Ovary (tissue), 3 donors: ENCODE results near the gene WDR53.

Experiments used
- EP300 ChIP-seq: sonication (generic); formaldehyde crosslinking; IDR thresholded peaks from one replicate; pipeline ENCODE4 v1.6.1; 2017; ENCODE audit warnings: antibody characterized with exemption
- POLR2A ChIP-seq: fragments of 450-650 bp; IDR thresholded peaks from one replicate; pipeline ENCODE4 v1.6.1; 2017; ENCODE audit warnings: antibody characterized with exemption, mild to moderate bottlenecking, moderate library complexity
- TF ChIP-seq, protein P1 (sequence below), 3 donors: fragments of 450-650 bp in 2 of 3; fragments of 200-600 bp in 1 of 3; IDR thresholded peaks; one replicate each; pipeline versions ENCODE4 v1.5.1 to v1.8.0; 2016 to 2022; ENCODE audit warnings: antibody characterized with exemption in 3 of 3, mild to moderate bottlenecking in 1 of 3
- donor health status: DM: no; HTN: no; CAD: no.

DNA sequence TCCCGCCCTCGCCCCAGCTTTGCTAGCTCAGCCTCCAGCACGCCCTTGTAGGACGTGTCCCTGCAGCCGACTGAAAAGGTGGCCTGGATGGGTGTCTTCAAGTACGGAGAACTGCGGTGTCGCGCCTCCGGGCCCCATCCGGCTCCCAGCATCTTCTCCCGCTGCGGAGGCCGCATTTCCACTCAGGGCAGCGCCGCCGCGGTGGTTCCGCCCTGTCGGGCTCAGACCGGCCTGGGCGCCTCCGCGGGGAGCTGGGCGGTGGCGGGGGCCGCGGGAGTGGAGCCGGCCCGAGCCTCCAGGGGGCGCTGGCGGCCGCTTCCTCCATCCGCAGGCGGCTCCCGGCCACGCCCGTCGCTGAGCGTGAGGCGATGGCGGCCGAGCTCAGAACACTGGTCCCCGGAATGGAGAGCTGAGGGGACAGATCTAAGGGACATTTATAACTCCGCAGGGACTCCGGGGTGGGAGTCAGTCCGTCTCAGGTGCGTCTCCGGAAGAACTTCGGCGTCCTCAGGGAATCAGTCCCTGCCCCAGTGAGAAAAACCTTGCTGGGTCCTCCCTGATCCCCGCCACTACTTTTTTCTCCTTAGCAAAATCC is 39.6 kb downstream of the WDR53 start:
- TF ChIP-seq, protein P1, sequence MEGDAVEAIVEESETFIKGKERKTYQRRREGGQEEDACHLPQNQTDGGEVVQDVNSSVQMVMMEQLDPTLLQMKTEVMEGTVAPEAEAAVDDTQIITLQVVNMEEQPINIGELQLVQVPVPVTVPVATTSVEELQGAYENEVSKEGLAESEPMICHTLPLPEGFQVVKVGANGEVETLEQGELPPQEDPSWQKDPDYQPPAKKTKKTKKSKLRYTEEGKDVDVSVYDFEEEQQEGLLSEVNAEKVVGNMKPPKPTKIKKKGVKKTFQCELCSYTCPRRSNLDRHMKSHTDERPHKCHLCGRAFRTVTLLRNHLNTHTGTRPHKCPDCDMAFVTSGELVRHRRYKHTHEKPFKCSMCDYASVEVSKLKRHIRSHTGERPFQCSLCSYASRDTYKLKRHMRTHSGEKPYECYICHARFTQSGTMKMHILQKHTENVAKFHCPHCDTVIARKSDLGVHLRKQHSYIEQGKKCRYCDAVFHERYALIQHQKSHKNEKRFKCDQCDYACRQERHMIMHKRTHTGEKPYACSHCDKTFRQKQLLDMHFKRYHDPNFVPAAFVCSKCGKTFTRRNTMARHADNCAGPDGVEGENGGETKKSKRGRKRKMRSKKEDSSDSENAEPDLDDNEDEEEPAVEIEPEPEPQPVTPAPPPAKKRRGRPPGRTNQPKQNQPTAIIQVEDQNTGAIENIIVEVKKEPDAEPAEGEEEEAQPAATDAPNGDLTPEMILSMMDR (IDR thresholded peaks at IDR 0.05), result peak in 1 of 3 donors; percentile 56
- TF ChIP-seq POLR2A (no peak), EP300 (no peak)
